ENCODE data around the gene ASAP2.
A peak's percentile ranks its signal among the peaks of the same experiment; 100 is the strongest.

Gene ASAP2

GRCh38 chr2:9179572-9180201 is 26.9 kb upstream of the ASAP2 start:
- DNase-seq (ENCODE audit: low read depth in 2 of 2) = no peak

- no peak for DNase-seq (ENCODE audit: low read depth in 2 of 2)
Observed at GRCh38 chr2:9184361-9184760, 22.3 kb upstream of the ASAP2 start.

GRCh38 chr2:9187620-9188214 is 18.9 kb upstream of the ASAP2 start:
- DNase-seq (ENCODE audit: low read depth in 2 of 2) = no peak

GRCh38 chr2:9188823-9189222 is 17.8 kb upstream of the ASAP2 start:
- no peak for DNase-seq (ENCODE audit: low read depth in 2 of 2)

- DNase-seq (ENCODE audit: low read depth in 2 of 2) = no peak
Observed at GRCh38 chr2:9189901-9190300, 16.7 kb upstream of the ASAP2 start.

GRCh38 chr2:9191041-9191481 is 15.6 kb upstream of the ASAP2 start:
- DNase-seq (ENCODE audit: low read depth in 2 of 2) = peak in 1 of 2 experiments; percentile 45

GRCh38 chr2:9192712-9193111 is 13.9 kb upstream of the ASAP2 start:
- no peak for DNase-seq (ENCODE audit: low read depth in 2 of 2)

- DNase-seq (ENCODE audit: low read depth in 2 of 2) = no peak
Observed at GRCh38 chr2:9194352-9194751, 12.3 kb upstream of the ASAP2 start.

- DNase-seq (ENCODE audit: low read depth in 2 of 2) = no peak
Observed at GRCh38 chr2:9196637-9197036, 10.0 kb upstream of the ASAP2 start.

GRCh38 chr2:9197916-9198315 is 8.7 kb upstream of the ASAP2 start:
- DNase-seq (ENCODE audit: low read depth in 2 of 2) = no peak

GRCh38 chr2:9199716-9200632 is 6.6 kb upstream of the ASAP2 start:
- DNase-seq (ENCODE audit: low read depth in 2 of 2) = no peak

- DNase-seq (ENCODE audit: low read depth in 2 of 2) = no peak
Observed at GRCh38 chr2:9200633-9201015, 6.0 kb upstream of the ASAP2 start.

GRCh38 chr2:9201185-9201891 is 5.3 kb upstream of the ASAP2 start:
- DNase-seq (ENCODE audit: low read depth in 2 of 2) = no peak

- DNase-seq (ENCODE audit: low read depth in 2 of 2) = no peak
Observed at GRCh38 chr2:9203006-9203405, 3.6 kb upstream of the ASAP2 start.

GRCh38 chr2:9203876-9204275 is 2.7 kb upstream of the ASAP2 start:
- DNase-seq (ENCODE audit: low read depth in 2 of 2) = no peak

GRCh38 chr2:9204939-9205338 is 1.7 kb upstream of the ASAP2 start:
- no peak for DNase-seq (ENCODE audit: low read depth in 2 of 2)

GRCh38 chr2:9205486-9205885 is 1.1 kb upstream of the ASAP2 start:
- DNase-seq (ENCODE audit: low read depth in 2 of 2) = no peak

- DNase-seq (ENCODE audit: low read depth in 2 of 2) = no peak
Observed at GRCh38 chr2:9206991-9207640, 504 bp downstream of the ASAP2 start.

- no peak for DNase-seq (ENCODE audit: low read depth in 2 of 2)
Observed at GRCh38 chr2:9207641-9208311, 1.2 kb downstream of the ASAP2 start.

GRCh38 chr2:9208875-9209274 is 2.3 kb downstream of the ASAP2 start:
- DNase-seq (ENCODE audit: low read depth in 2 of 2) = no peak

- no peak for DNase-seq (ENCODE audit: low read depth in 2 of 2)
Observed at GRCh38 chr2:9210030-9210429, 3.4 kb downstream of the ASAP2 start.

Data from fibroblast of skin of left biceps (primary cell).